ENCODE results near the gene C4orf33. TPM values are rescaled to one million over a fixed set of nuclear protein-coding genes. Genes with fewer than 3 reads are reported as not detected.
A peak's percentile ranks its signal among the peaks of the same experiment; 100 is the strongest.
"Not testable (repeated sequence)": the region's sequence is repeated elsewhere in the genome, so short reads cannot be mapped to it uniquely, and the experiment has no call there.

The C4orf33 gene
- total RNA-seq, result 10 to 100 TPM; 17.0 to 17.2 TPM
- polyA plus RNA-seq (ENCODE audit: insufficient read depth, low read depth, low replicate concordance), result 7.2 TPM
- long read RNA-seq, donor 1, transcript C4orf33-202 (6 exons, 1,588 nt), result major isoform, 6 of 6 reads
- long read RNA-seq, donor 1, partial matches to known transcripts, result 0 of 6 reads
- long read RNA-seq, donor 1, other reads (novel, unspliced or antisense), result 0 of 6 reads
- long read RNA-seq, donor 2, partial matches to known transcripts, result 0 of 3 reads
- long read RNA-seq, donor 2, other reads (novel, unspliced or antisense), result 0 of 3 reads

- Histone ChIP-seq H3K27me3 (no peaks in the 10 kb centered on the region), H3K4me1 (peaks cover 10% of the 10 kb centered on the region), H3K9me3 (no peaks in the 10 kb centered on the region), H3K27ac (peak within 1 kb of the TSS; percentile 78 to 93), H3K36me3 (ENCODE audit: low read depth, missing control alignments) (no peaks in the 10 kb centered on the region), H3K4me3 (peak within 1 kb of the TSS; percentile 64)
- DNase-seq, result peak; percentile 89
- WGBS, 2 donors, result 11 to 15% methylated on average over 14 of the region's 14 CpGs
- intact Hi-C loops (cut with DNase I; ENCODE audit: low total_unique reads), result no loop called here
- TF ChIP-seq POLR2A (IDR thresholded peaks at IDR 0.05) (no peak), CTCF (IDR thresholded peaks at IDR 0.05) (no peak)
These were observed at the start of gene C4orf33 for GRCh38 chr4:129095811-129096454. Gene C4orf33 (plus strand): TSS chr4:129096152. CDS start chr4:129102611, 6,459 bp downstream.

GRCh38 chr4:129059028-129059427 lies 36.9 kb upstream of the C4orf33 start:
- no peaks in the 10 kb centered on the region for H3K27me3 ChIP-seq
- H3K4me3 ChIP-seq, result no peak overlapping the region
- no peaks in the 10 kb centered on the region for H3K9me3 ChIP-seq
- intact Hi-C loops (cut with DNase I; ENCODE audit: low total_unique reads), result no loop called here
- no peaks in the 10 kb centered on the region for H3K4me1 ChIP-seq
- no peaks in the 10 kb centered on the region for H3K36me3 ChIP-seq (ENCODE audit: low read depth, missing control alignments)
- H3K27ac ChIP-seq, result no peak overlapping the region
- TF ChIP-seq POLR2A (IDR thresholded peaks at IDR 0.05) (no peak), CTCF (IDR thresholded peaks at IDR 0.05) (no peak)
- no peak for DNase-seq

GRCh38 chr4:129062580-129062979 lies 33.4 kb upstream of the C4orf33 start:
- no peak for DNase-seq
- H3K4me1 ChIP-seq, result no peaks in the 10 kb centered on the region
- H3K27me3 ChIP-seq, result no peaks in the 10 kb centered on the region
- WGBS, 2 donors, result 94 to 98% methylated on average over 3 of the region's 3 CpGs
- no peaks in the 10 kb centered on the region for H3K9me3 ChIP-seq
- H3K27ac ChIP-seq, result no peak overlapping the region
- no peaks in the 10 kb centered on the region for H3K36me3 ChIP-seq (ENCODE audit: low read depth, missing control alignments)
- no peak for TF ChIP-seq CTCF (IDR thresholded peaks at IDR 0.05)
- no peak for TF ChIP-seq POLR2A (IDR thresholded peaks at IDR 0.05)
- H3K4me3 ChIP-seq, result no peak overlapping the region
- intact Hi-C loops (cut with DNase I; ENCODE audit: low total_unique reads), result no loop called here

GRCh38 chr4:129063640-129064039 lies 32.3 kb upstream of the C4orf33 start:
- no peak for DNase-seq
- intact Hi-C loops (cut with DNase I; ENCODE audit: low total_unique reads), result no loop called here
- no peaks in the 10 kb centered on the region for H3K27me3 ChIP-seq
- TF ChIP-seq CTCF (IDR thresholded peaks at IDR 0.05) (no peak), POLR2A (IDR thresholded peaks at IDR 0.05) (no peak)
- no peaks in the 10 kb centered on the region for H3K36me3 ChIP-seq (ENCODE audit: low read depth, missing control alignments)
- 90 to 97% methylated on average over 2 of the region's 2 CpGs for WGBS, 2 donors
- H3K4me1 ChIP-seq, result no peaks in the 10 kb centered on the region
- H3K27ac ChIP-seq, result no peak overlapping the region
- H3K9me3 ChIP-seq, result no peaks in the 10 kb centered on the region
- no peak overlapping the region for H3K4me3 ChIP-seq

GRCh38 chr4:129064717-129065116 lies 31.2 kb upstream of the C4orf33 start:
- H3K9me3 ChIP-seq, result no peaks in the 10 kb centered on the region
- intact Hi-C loops (cut with DNase I; ENCODE audit: low total_unique reads), result no loop called here
- H3K36me3 ChIP-seq (ENCODE audit: low read depth, missing control alignments), result no peaks in the 10 kb centered on the region
- no peak overlapping the region for H3K27ac ChIP-seq
- H3K27me3 ChIP-seq, result no peaks in the 10 kb centered on the region
- H3K4me1 ChIP-seq, result no peaks in the 10 kb centered on the region
- DNase-seq, result no peak
- H3K4me3 ChIP-seq, result no peak overlapping the region
- TF ChIP-seq POLR2A (IDR thresholded peaks at IDR 0.05), result no peak

- intact Hi-C loops (cut with DNase I; ENCODE audit: low total_unique reads), result not testable (repeated sequence)
These were observed 26.4 kb upstream of the C4orf33 start for GRCh38 chr4:129069537-129069936.

More at GRCh38 chr4:129069537-129069936, 26.4 kb upstream of the C4orf33 start:
- H3K27ac ChIP-seq; H3K36me3 ChIP-seq (ENCODE audit: low read depth, missing control alignments); H3K9me3 ChIP-seq; H3K27me3 ChIP-seq; H3K4me3 ChIP-seq; H3K4me1 ChIP-seq; DNase-seq: not testable (repeated sequence)
- WGBS, 2 donors, result 96 to 100% methylated on average over 2 of the region's 2 CpGs
